Endothelial cell of umbilical vein (primary cell): ENCODE data around the gene CCAR1. TPM values are rescaled to one million over a fixed set of nuclear protein-coding genes. Genes with fewer than 3 reads are reported as not detected.
"Not testable (repeated sequence)": the region's sequence is repeated elsewhere in the genome, so short reads cannot be mapped to it uniquely, and the experiment has no call there.

Source experiments
- BruUV-seq: library from RNA; stranded (reverse); fragments of 400-500 nt; replicated peaks from 2 replicates; lab custom pipeline; 2021; lab: Mats Ljungman, UMichigan
- CTCF ChIA-PET: fragments of 300-600, 350-600 bp; sonication (Branson Sonifier 250); formaldehyde crosslinking; loops from one replicate; lab custom pipeline; 2021; ENCODE audit warnings: antibody characterized with exemption, inconsistent platforms; lab: Charles Lee
- POLR2A ChIA-PET: fragments of 300-600, 350-600 bp; sonication (Branson Sonifier 250); formaldehyde crosslinking; loops from one replicate; lab custom pipeline; 2021; ENCODE audit warnings: antibody characterized with exemption, inconsistent platforms; lab: Charles Lee
- DNase-seq: peaks from one replicate; pipeline ENCODE4 v3.0.0-alpha.2; 2011; ENCODE audit warnings: low read depth, low spot score
- FAIRE-seq: peaks from 2 replicates; lab custom pipeline; 2011; peaks lifted over from hg19 to GRCh38; lab: Jason Lieb, UNC
- H2AFZ ChIP-seq: 2 replicates; pipeline ENCODE4 v1.6.0; 2012; ENCODE audit warnings: low read depth, low read length, control low read depth, inconsistent platforms
- H3K27ac ChIP-seq: 2 replicates; pipeline ENCODE4 v1.5.1; 2011; ENCODE audit warnings: low read depth, mild to moderate bottlenecking, control low read depth, low read length, moderate library complexity; ENCODE audit not compliant: insufficient read depth
- H3K27me3 ChIP-seq, 2 experiments: 2 replicates each; pipeline versions ENCODE4 v1.6.0 to v1.6.1; 2011; ENCODE audit warnings: low read length in 2 of 2, mixed read lengths in 1 of 2; ENCODE audit not compliant: control insufficient read depth in 2 of 2, insufficient read depth in 2 of 2
- H3K36me3 ChIP-seq, 2 experiments: 2 replicates in 1 of 2; 3 replicates in 1 of 2; pipeline ENCODE4 v1.5.1; 2011; ENCODE audit warnings: low read length in 2 of 2, mild to moderate bottlenecking in 1 of 2, moderate library complexity in 1 of 2; ENCODE audit not compliant: control insufficient read depth in 2 of 2, insufficient read depth in 2 of 2; ENCODE audit errors: extremely low read depth in 1 of 2
- H3K4me1 ChIP-seq: 3 replicates; pipeline ENCODE4 v1.5.1; 2011; ENCODE audit warnings: mild to moderate bottlenecking, low read length; ENCODE audit not compliant: control insufficient read depth, insufficient read depth; ENCODE audit errors: extremely low read depth
- H3K4me2 ChIP-seq: 2 replicates; pipeline ENCODE4 v1.6.1; 2011; ENCODE audit warnings: low read length, control low read depth, mixed read lengths; ENCODE audit not compliant: insufficient read depth
- H3K4me3 ChIP-seq, 3 experiments: fragments of 200-600 bp in 1 of 3; sonication (generic), shearing (Covaris generic) in 1 of 3; replicated peaks in 1 of 3; 2 replicates each; pipeline ENCODE4 v1.5.1; 2011 to 2016; ENCODE audit warnings: control low read depth in 3 of 3, low read length in 3 of 3, mild to moderate bottlenecking in 2 of 3, inconsistent platforms in 1 of 3, low read depth in 1 of 3, moderate library complexity in 1 of 3; ENCODE audit not compliant: insufficient read depth in 1 of 3
- H3K79me2 ChIP-seq: 2 replicates; pipeline ENCODE4 v1.6.0; 2012; ENCODE audit warnings: low read length, inconsistent platforms; ENCODE audit not compliant: control insufficient read depth, insufficient read depth
- H3K9ac ChIP-seq: replicated peaks from 2 replicates; pipeline ENCODE3; 2011; ENCODE audit warnings: low read length, control low read depth; ENCODE audit not compliant: insufficient read depth; ENCODE audit errors: extremely low read depth
- H3K9me1 ChIP-seq: replicated peaks from 3 replicates; pipeline ENCODE4 v1.6.0; 2011; ENCODE audit warnings: mild to moderate bottlenecking, low read length; ENCODE audit not compliant: control insufficient read depth, insufficient read depth; ENCODE audit errors: extremely low read depth
- H3K9me3 ChIP-seq: replicated peaks from 2 replicates; pipeline ENCODE4 v1.5.1; 2012; ENCODE audit warnings: low read length, inconsistent platforms; ENCODE audit not compliant: control insufficient read depth, insufficient read depth
- H4K20me1 ChIP-seq: replicated peaks from 2 replicates; pipeline ENCODE3; 2011; ENCODE audit warnings: mild to moderate bottlenecking, low read length; ENCODE audit not compliant: control insufficient read depth, insufficient read depth; ENCODE audit errors: extremely low read depth
- EZH2 ChIP-seq: IDR thresholded peaks from 2 replicates; pipeline ENCODE4 v1.6.1; 2012; ENCODE audit warnings: borderline replicate concordance, low read depth, mild to moderate bottlenecking, moderate library complexity, low read length, inconsistent platforms; ENCODE audit not compliant: severe bottlenecking
- FOS ChIP-seq: IDR thresholded peaks from 2 replicates; pipeline ENCODE4 v1.6.1; 2011; ENCODE audit warnings: mild to moderate bottlenecking, low read length, moderate library complexity, borderline replicate concordance; ENCODE audit not compliant: insufficient read depth
- GATA2 ChIP-seq: IDR thresholded peaks from 2 replicates; pipeline ENCODE4 v1.7.0; 2011; ENCODE audit warnings: low read depth, mild to moderate bottlenecking, moderate library complexity, mixed read lengths, low read length; ENCODE audit not compliant: insufficient read length, insufficient read depth
- JUN ChIP-seq: IDR thresholded peaks from 2 replicates; pipeline ENCODE4 v1.6.1; 2011; ENCODE audit warnings: borderline replicate concordance, low read depth; ENCODE audit not compliant: insufficient read length, insufficient read depth
- MAX ChIP-seq: IDR thresholded peaks from 2 replicates; pipeline ENCODE4 v1.6.1; 2011; ENCODE audit not compliant: insufficient read depth, insufficient read length
- MYC ChIP-seq: IDR thresholded peaks from one replicate; pipeline ENCODE4 v1.6.1; 2011; ENCODE audit warnings: mild to moderate bottlenecking, low read depth, low read length
- POLR2A ChIP-seq: IDR thresholded peaks from 2 replicates; pipeline ENCODE4 v1.6.1; 2012; ENCODE audit warnings: low read depth, mild to moderate bottlenecking, control low read depth, low read length
- POLR2AphosphoS5 ChIP-seq: IDR thresholded peaks from 2 replicates; pipeline ENCODE4 v1.6.1; 2012; ENCODE audit warnings: low read depth, mild to moderate bottlenecking, control low read depth, low read length, moderate library complexity; ENCODE audit not compliant: insufficient read depth
- dilution Hi-C: fragments of 300-500 bp; cut with MboI; formaldehyde crosslinking; loops from one replicate; pipeline ENCODE4 v1.15.0; 2019; ENCODE audit warnings: low sequenced_read_pairs; ENCODE audit not compliant: extremely low pct_ligation_motif_present
- intact Hi-C: fragments of 100-400 bp; cut with micrococcal nuclease; formaldehyde crosslinking; loops from one replicate; pipeline ENCODE4 v1.10.0; 2022
- polyA plus RNA-seq, 4 experiments: library from polyadenylated mRNA; depleted of rRNA in 3 of 4; stranded (reverse) in 3 of 4; unstranded in 1 of 4; fragments of >200 nt; gene quantifications; 2 replicates each; pipeline versions ENCODE4 v1.2.1 to v1.2.3, GENCODE V29; 2011 to 2012; ENCODE audit warnings: missing spikeins in 1 of 4
- total RNA-seq: library from RNA; stranded (reverse); gene quantifications from 2 replicates; pipeline ENCODE4 v1.2.3, GENCODE V29; 2021
- TF ChIP-seq, protein P1 (sequence below), 2 donors: IDR thresholded peaks; 1 replicate in 1 of 2; 2 replicates in 1 of 2; pipeline ENCODE4 v1.5.1; 2011; ENCODE audit warnings: low read length in 2 of 2, mild to moderate bottlenecking in 2 of 2, moderate library complexity in 2 of 2, control low read depth in 1 of 2, inconsistent platforms in 1 of 2, low read depth in 1 of 2; ENCODE audit not compliant: insufficient read depth in 1 of 2; ENCODE audit errors: extremely low read depth in 1 of 2

Gene CCAR1
- total and polyA plus RNA-seq, 2 donors (not counting 3 experiments of a cell fraction or from before 2014, with no cell fraction given) = 59.8 to 92.9 TPM

- peak within 1 kb of the TSS; percentile 61 for H3K9ac ChIP-seq
- DNase-seq = peak; percentile 60
- POLR2A ChIA-PET = interaction anchor here (0.6 kb wide), 1 partner anchor 232 kb away, joined by 3 read pairs; no protein-coding TSS in a partner anchor
- no peaks in the 10 kb centered on the region for H4K20me1 ChIP-seq
- intact Hi-C loops = no loop called here
- H3K4me3 ChIP-seq = peak within 1 kb of the TSS; percentile 46 to 82 (median 72)
- H3K27me3 ChIP-seq = peaks cover 8 to 12% of the 10 kb centered on the region in 2 experiments
- peak within 1 kb of the TSS; percentile 100 for H2AFZ ChIP-seq
- dilution Hi-C loops = no loop called here
- TF ChIP-seq GATA2 (no peak), MYC (no peak), FOS (no peak), JUN (no peak), EZH2 (no peak), POLR2A (no peak), MAX (no peak), POLR2AphosphoS5 (no peak)
- TF ChIP-seq, protein P1, sequence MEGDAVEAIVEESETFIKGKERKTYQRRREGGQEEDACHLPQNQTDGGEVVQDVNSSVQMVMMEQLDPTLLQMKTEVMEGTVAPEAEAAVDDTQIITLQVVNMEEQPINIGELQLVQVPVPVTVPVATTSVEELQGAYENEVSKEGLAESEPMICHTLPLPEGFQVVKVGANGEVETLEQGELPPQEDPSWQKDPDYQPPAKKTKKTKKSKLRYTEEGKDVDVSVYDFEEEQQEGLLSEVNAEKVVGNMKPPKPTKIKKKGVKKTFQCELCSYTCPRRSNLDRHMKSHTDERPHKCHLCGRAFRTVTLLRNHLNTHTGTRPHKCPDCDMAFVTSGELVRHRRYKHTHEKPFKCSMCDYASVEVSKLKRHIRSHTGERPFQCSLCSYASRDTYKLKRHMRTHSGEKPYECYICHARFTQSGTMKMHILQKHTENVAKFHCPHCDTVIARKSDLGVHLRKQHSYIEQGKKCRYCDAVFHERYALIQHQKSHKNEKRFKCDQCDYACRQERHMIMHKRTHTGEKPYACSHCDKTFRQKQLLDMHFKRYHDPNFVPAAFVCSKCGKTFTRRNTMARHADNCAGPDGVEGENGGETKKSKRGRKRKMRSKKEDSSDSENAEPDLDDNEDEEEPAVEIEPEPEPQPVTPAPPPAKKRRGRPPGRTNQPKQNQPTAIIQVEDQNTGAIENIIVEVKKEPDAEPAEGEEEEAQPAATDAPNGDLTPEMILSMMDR (IDR thresholded peaks at IDR 0.05; ENCODE audit: extremely low read depth in 1 of 2, insufficient read depth in 1 of 2, low read depth in 1 of 2, low read length in 2 of 2) = no peak
- peak within 1 kb of the TSS; percentile 95 for H3K4me2 ChIP-seq
- no peaks in the 10 kb centered on the region for H3K9me1 ChIP-seq
- no peaks in the 10 kb centered on the region for H3K9me3 ChIP-seq
- peaks cover 6% of the 10 kb centered on the region for H3K4me1 ChIP-seq
- H3K36me3 ChIP-seq = no peaks in the 10 kb centered on the region
- no peaks in the 10 kb centered on the region for H3K79me2 ChIP-seq
- peak; percentile 77 for FAIRE-seq
- no TSS peak for BruUV-seq
- H3K27ac ChIP-seq = no peak within 1 kb of the TSS
- CTCF ChIA-PET = interaction anchor here (0.6 to 2.6 kb wide), 7 partner anchors 10 to 1341 kb away, joined by 3 to 13 read pairs (median 4); no protein-coding TSS in a partner anchor
Measured at GRCh38 chr10:68826764-68827591, 105.9 kb downstream of the CCAR1 start, which contains the start of gene STOX1. Gene STOX1 (plus strand): TSS chr10:68827531. CDS start chr10:68827624, 93 bp downstream.

DNA sequence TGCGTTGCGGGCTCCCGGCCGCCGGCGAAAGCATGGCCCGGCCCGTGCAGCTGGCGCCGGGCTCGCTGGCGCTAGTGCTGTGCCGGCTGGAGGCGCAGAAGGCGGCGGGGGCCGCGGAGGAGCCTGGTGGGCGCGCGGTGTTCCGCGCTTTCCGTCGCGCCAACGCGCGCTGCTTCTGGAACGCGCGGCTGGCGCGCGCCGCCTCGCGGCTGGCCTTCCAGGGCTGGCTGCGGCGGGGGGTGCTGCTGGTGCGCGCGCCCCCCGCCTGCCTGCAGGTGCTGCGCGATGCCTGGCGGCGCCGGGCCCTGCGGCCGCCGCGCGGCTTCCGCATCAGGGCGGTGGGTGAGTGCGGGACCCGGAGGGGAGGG lies 106.5 kb downstream of the CCAR1 start:
- H3K79me2 ChIP-seq, H3K27ac ChIP-seq, H3K4me2 ChIP-seq, H3K9me3 ChIP-seq, BruUV-seq, H3K36me3 ChIP-seq, H3K4me1 ChIP-seq, H3K9me1 ChIP-seq, DNase-seq, intact Hi-C loops, FAIRE-seq, dilution Hi-C loops, H4K20me1 ChIP-seq, H3K9ac ChIP-seq: not testable (repeated sequence)
- Histone ChIP-seq H3K4me3 (peak overlapping the region in 1 of 3 experiments; percentile 46), H3K27me3 (peaks cover 8 to 12% of the 10 kb centered on the region in 2 experiments), H2AFZ (peak overlapping the region; percentile 100)
- ChIA-PET CTCF (interaction anchor here (0.6 to 2.6 kb wide), 7 partner anchors 10 to 1341 kb away, joined by 3 to 13 read pairs (median 4); no protein-coding TSS in a partner anchor), POLR2A (interaction anchor here (0.6 kb wide), 1 partner anchor 233 kb away, joined by 3 read pairs; no protein-coding TSS in a partner anchor)
